ENCODE measurements around the gene RAD51AP1.

DNA sequence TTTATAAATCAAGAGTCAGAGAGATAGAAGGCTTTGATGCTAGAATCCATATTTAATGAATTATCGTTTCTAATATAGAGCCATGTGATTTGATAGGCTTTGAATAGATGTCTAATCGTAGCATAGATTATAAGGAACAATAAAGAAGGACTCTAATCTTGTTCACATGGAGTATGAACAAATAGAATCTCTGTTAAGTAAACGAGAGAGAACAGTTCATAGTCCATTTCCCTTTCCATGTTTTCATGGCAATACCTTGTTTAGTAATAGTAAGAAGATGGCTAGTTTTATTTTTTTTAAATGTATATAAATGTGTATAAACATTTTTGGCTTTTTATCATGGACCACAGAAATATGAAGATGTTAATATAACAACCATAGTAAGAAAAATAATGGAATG, 32.3 kb upstream of the RAD51AP1 start:
- TF ChIP-seq CTCF (IDR thresholded peaks at IDR 0.05) (no peak), POLR2A (IDR thresholded peaks at IDR 0.05) (no peak)

Measured in lower leg skin (tissue), 3 donors.